HCT116 (cell line): Measurements from ENCODE around the gene C9orf152. TPM values are rescaled to one million over a fixed set of nuclear protein-coding genes. Genes with fewer than 3 reads are reported as not detected.

Experiments used
- ATAC-seq: fragments of 200-7000 bp; cut with Tn5 transposase; 2 replicates; pipeline ENCODE4 v1.9.1; 2020; ENCODE audit warnings: mild to moderate bottlenecking, moderate library complexity
- BruUV-seq: library from RNA; stranded (reverse); fragments of 400-500 nt; replicated peaks from 2 replicates; lab custom pipeline; 2021; lab: Mats Ljungman, UMichigan
- CTCF ChIA-PET: fragments of 300-600 bp; sonication (Branson Sonifier 250); formaldehyde crosslinking; loops from one replicate; lab custom pipeline; 2021; ENCODE audit warnings: antibody characterized with exemption; lab: Charles Lee
- POLR2A ChIA-PET: fragments of 300-600, 350-600 bp; sonication (Branson Sonifier 250); formaldehyde crosslinking; loops from one replicate; lab custom pipeline; 2021; ENCODE audit warnings: antibody characterized with exemption; lab: Charles Lee
- RAD21 ChIA-PET, 2 experiments: fragments of 300-600 bp; sonication (Branson Sonifier 250); formaldehyde crosslinking; loops; one replicate each; lab custom pipeline; 2023; ENCODE audit warnings: low total read pairs in 2 of 2; ENCODE audit not compliant: uncharacterized antibody in 2 of 2, unreplicated experiment in 2 of 2, low non-redundant PET in 1 of 2; lab: Charles Lee
- DNase-seq: peaks from one replicate; pipeline ENCODE4 v3.0.0-alpha.2; 2010; ENCODE audit warnings: low read depth, low spot score
- H2AFZ ChIP-seq: fragments of 200-600 bp; shearing (Covaris generic), sonication (generic); 2 replicates; pipeline ENCODE4 v1.6.1; 2017; ENCODE audit warnings: low read depth, mixed run types, mixed read lengths, antibody characterized with exemption, low read length; ENCODE audit not compliant: poor library complexity, severe bottlenecking
- H3K27ac ChIP-seq: 2 replicates; pipeline ENCODE4 v1.5.1; 2012; ENCODE audit warnings: low read depth, low read length
- H3K27me3 ChIP-seq: fragments of 200-600 bp; sonication (generic); 2 replicates; pipeline ENCODE4 v1.6.1; 2016; ENCODE audit warnings: mixed run types, low read length, mixed read lengths; ENCODE audit not compliant: insufficient read depth
- H3K36me3 ChIP-seq, 2 experiments: fragments of 200-500 bp in 1 of 2; fragments of 200-600 bp in 1 of 2; sonication (Bioruptor generic) in 1 of 2; sonication (generic) in 1 of 2; 2 replicates each; pipeline versions ENCODE4 v1.5.1 to v1.6.1; 2014 to 2016; ENCODE audit warnings: low read length in 2 of 2, inconsistent platforms in 1 of 2, mixed read lengths in 1 of 2, mixed run types in 1 of 2; ENCODE audit not compliant: insufficient read depth in 2 of 2, control insufficient read depth in 1 of 2
- H3K4me1 ChIP-seq, 2 experiments: fragments of 200-600 bp in 1 of 2; sonication (generic) in 1 of 2; 2 replicates each; pipeline versions ENCODE4 v1.5.1 to v1.6.1; 2012 to 2017; ENCODE audit warnings: low read length in 2 of 2, inconsistent platforms in 1 of 2, mild to moderate bottlenecking in 1 of 2, mixed read lengths in 1 of 2, mixed run types in 1 of 2, moderate library complexity in 1 of 2; ENCODE audit not compliant: insufficient read depth in 2 of 2, control insufficient read depth in 1 of 2
- H3K4me2 ChIP-seq: fragments of 200-600 bp; sonication (generic); 2 replicates; pipeline ENCODE4 v1.6.1; 2017; ENCODE audit warnings: mixed run types, low read length, mixed read lengths
- H3K4me3 ChIP-seq, 2 experiments: fragments of 200-600 bp in 1 of 2; sonication (generic) in 1 of 2; replicated peaks in 1 of 2; 2 replicates each; pipeline ENCODE4 v1.5.1; 2011 to 2016; ENCODE audit warnings: low read length in 2 of 2, control low read depth in 1 of 2, low read depth in 1 of 2, mild to moderate bottlenecking in 1 of 2, mixed read lengths in 1 of 2, mixed run types in 1 of 2
- H3K79me2 ChIP-seq: fragments of 200-600 bp; sonication (generic); 2 replicates; pipeline ENCODE4 v1.6.1; 2017; ENCODE audit warnings: mild to moderate bottlenecking, mixed run types, low read length, moderate library complexity, mixed read lengths; ENCODE audit not compliant: insufficient read depth
- H3K9ac ChIP-seq: fragments of 200-600 bp; sonication (generic); 2 replicates; pipeline ENCODE4 v1.6.1; 2016; ENCODE audit warnings: low read length, mixed read lengths
- H3K9me2 ChIP-seq: fragments of 200-600 bp; sonication (generic), shearing (Covaris generic); 2 replicates; pipeline ENCODE4 v1.6.1; 2017; ENCODE audit warnings: mixed run types, mild to moderate bottlenecking, moderate library complexity; ENCODE audit not compliant: insufficient read depth
- H3K9me3 ChIP-seq, 2 experiments: fragments of 200-500 bp in 1 of 2; fragments of 200-600 bp in 1 of 2; sonication (Bioruptor generic) in 1 of 2; sonication (generic) in 1 of 2; 2 replicates each; pipeline ENCODE4 v1.6.1; 2014 to 2017; ENCODE audit warnings: low read length in 2 of 2, mixed read lengths in 2 of 2, inconsistent platforms in 1 of 2, low read depth in 1 of 2, mild to moderate bottlenecking in 1 of 2, mixed run types in 1 of 2, moderate library complexity in 1 of 2; ENCODE audit not compliant: control insufficient read depth in 1 of 2, insufficient read depth in 1 of 2
- H4K20me1 ChIP-seq: fragments of 200-600 bp; sonication (generic), shearing (Covaris generic); 2 replicates; pipeline ENCODE4 v1.6.1; 2017; ENCODE audit warnings: mixed run types, mild to moderate bottlenecking, moderate library complexity; ENCODE audit not compliant: insufficient read depth
- ATF3 ChIP-seq: IDR thresholded peaks from 2 replicates; pipeline ENCODE4 v1.6.1; 2012
- CBX3 ChIP-seq: IDR thresholded peaks from 2 replicates; pipeline ENCODE4 v1.6.1; 2012; ENCODE audit warnings: low read depth
- EZH2 ChIP-seq: fragments of 200-600 bp; sonication (generic); IDR thresholded peaks from 2 replicates; pipeline ENCODE4 v1.6.1; 2017; ENCODE audit warnings: antibody characterized with exemption, mixed run types
- EZH2phosphoT487 ChIP-seq: fragments of 200-600 bp; IDR thresholded peaks from 2 replicates; pipeline ENCODE4 v1.6.1; 2018; ENCODE audit warnings: antibody characterized with exemption, borderline replicate concordance
- FOSL1 ChIP-seq: IDR thresholded peaks from 2 replicates; pipeline ENCODE4 v1.6.1; 2012; ENCODE audit warnings: low read depth
- JUND ChIP-seq: IDR thresholded peaks from 2 replicates; pipeline ENCODE4 v1.6.1; 2012
- POLR2A ChIP-seq: IDR thresholded peaks from 2 replicates; pipeline ENCODE4 v1.7.0; 2011; ENCODE audit warnings: borderline replicate concordance; ENCODE audit not compliant: insufficient read depth, insufficient read length; ENCODE audit errors: extremely low read depth
- RAD21 ChIP-seq: IDR thresholded peaks from 2 replicates; pipeline ENCODE4 v1.6.1; 2012; ENCODE audit warnings: low read depth, mild to moderate bottlenecking
- SIN3A ChIP-seq: IDR thresholded peaks from 2 replicates; pipeline ENCODE4 v1.6.1; 2012; ENCODE audit warnings: low read depth
- SP1 ChIP-seq: IDR thresholded peaks from 2 replicates; pipeline ENCODE4 v1.6.1; 2012; ENCODE audit warnings: low read depth
- SRF ChIP-seq: IDR thresholded peaks from 2 replicates; pipeline ENCODE4 v1.6.1; 2012; ENCODE audit warnings: low read depth
- TCF7L2 ChIP-seq: IDR thresholded peaks from 2 replicates; pipeline ENCODE4 v1.7.0; 2011; ENCODE audit warnings: borderline replicate concordance, inconsistent platforms; ENCODE audit not compliant: insufficient read depth, insufficient read length; ENCODE audit errors: extremely low read depth
- YY1 ChIP-seq: IDR thresholded peaks from 2 replicates; pipeline ENCODE4 v1.6.1; 2011; ENCODE audit warnings: low read length, low read depth, moderate library complexity, mild to moderate bottlenecking; ENCODE audit not compliant: insufficient replicate concordance; ENCODE audit errors: extremely low read depth
- ZFX ChIP-seq: fragments of 450-650 bp; IDR thresholded peaks from 2 replicates; pipeline ENCODE4 v1.6.1; 2017
- intact Hi-C: fragments of 100-400 bp; cut with micrococcal nuclease; formaldehyde crosslinking; loops from 2 replicates; pipeline ENCODE4 v1.10.0; 2022
- total RNA-seq: library from RNA; stranded (reverse); gene quantifications from one replicate; pipeline ENCODE4 v1.2.1, GENCODE V29; 2021; ENCODE audit not compliant: unreplicated experiment
- TF ChIP-seq, protein P1 (sequence below): IDR thresholded peaks from 2 replicates; pipeline ENCODE4 v1.6.1; 2012

Gene C9orf152
- total RNA-seq, 1 experiment from 2014 or later, result not detected

- peak overlapping the region; percentile 87 for H3K4me2 ChIP-seq
- DNase-seq (no peak), ATAC-seq (no peak)
- CTCF ChIA-PET, result no interaction called here
- H3K36me3 ChIP-seq, result peaks cover 7 to 12% of the 10 kb centered on the region in 2 experiments
- H3K4me3 ChIP-seq, result peak overlapping the region; percentile 76 to 86
- peaks cover 51% of the 10 kb centered on the region; the same call in 1 of the 2 replicates for H4K20me1 ChIP-seq
- peak overlapping the region; percentile 94 for H3K9ac ChIP-seq
- POLR2A ChIA-PET, result no interaction called here
- H2AFZ ChIP-seq, result no peak overlapping the region
- RAD21 ChIA-PET, result no interaction called here
- H3K27ac ChIP-seq, result peak overlapping the region; percentile 74
- no peaks in the 10 kb centered on the region for H3K9me2 ChIP-seq
- H3K79me2 ChIP-seq, result peaks cover 63% of the 10 kb centered on the region
- H3K9me3 ChIP-seq, result no peaks in the 10 kb centered on the region
- BruUV-seq, result no TSS peak
- TF ChIP-seq POLR2A, result no peak
- no peak for TF ChIP-seq EZH2
- TF ChIP-seq, protein P1, sequence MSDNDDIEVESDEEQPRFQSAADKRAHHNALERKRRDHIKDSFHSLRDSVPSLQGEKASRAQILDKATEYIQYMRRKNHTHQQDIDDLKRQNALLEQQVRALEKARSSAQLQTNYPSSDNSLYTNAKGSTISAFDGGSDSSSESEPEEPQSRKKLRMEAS, result no peak
- TF ChIP-seq RAD21, result no peak
- no peak for TF ChIP-seq EZH2phosphoT487
- no peak for TF ChIP-seq SRF
- no peak for TF ChIP-seq TCF7L2
- no peak for TF ChIP-seq SP1
- TF ChIP-seq CBX3, result no peak
- no peak for TF ChIP-seq YY1
- TF ChIP-seq ZFX, result no peak
- no peak for TF ChIP-seq JUND
- no peak for TF ChIP-seq FOSL1
- TF ChIP-seq SIN3A, result no peak
- TF ChIP-seq ATF3, result no peak
- intact Hi-C loops, result loop anchor here (5.0 kb wide), 1 partner anchor 1303 kb away; no protein-coding TSS in a partner anchor
- no peaks in the 10 kb centered on the region for H3K27me3 ChIP-seq
- H3K4me1 ChIP-seq, result peaks cover 8 to 57% of the 10 kb centered on the region in 2 experiments
Measured at GRCh38 chr9:110255034-110255462, 47.1 kb upstream of the C9orf152 start.
